ENCODE measurements around the gene XG. TPM values are rescaled to one million over a fixed set of nuclear protein-coding genes. Genes with fewer than 3 reads are reported as not detected.

Gene XG
- total and polyA plus RNA-seq, 2 of the 4 experiments (the other 2 are of a cell fraction), result under 0.01 TPM; not detected in 1

- no peak overlapping the region for H4K5ac ChIP-seq (ENCODE audit: low read depth, low read length)
- no peak overlapping the region for H3K14ac ChIP-seq (replicated peaks; ENCODE audit: low read depth, low read length)
- H4K91ac ChIP-seq (ENCODE audit: insufficient read depth, low read depth, low read length), result no peak overlapping the region
- no peak overlapping the region for H3K27ac ChIP-seq (ENCODE audit: insufficient read depth, low read length)
- no peaks in the 10 kb centered on the region; the same call in 1 of the 2 replicates for H4K20me1 ChIP-seq (ENCODE audit: insufficient read depth, low read length)
- H3K4me3 ChIP-seq (ENCODE audit: insufficient read depth, low read depth, low read length), result no peak overlapping the region
- no peak overlapping the region for H2AK9ac ChIP-seq (replicated peaks; ENCODE audit: low read depth, low read length, poor library complexity)
- H3K18ac ChIP-seq (ENCODE audit: low read depth, low read length), result no peak overlapping the region
- ChIA-PET CTCF (no interaction called here), POLR2A (ENCODE audit: unreplicated experiment) (no interaction called here)
- no peak overlapping the region for H3K4me2 ChIP-seq (ENCODE audit: low read depth, low read length)
- H3K4me1 ChIP-seq (ENCODE audit: control insufficient read depth, insufficient read depth, low read length), result no peaks in the 10 kb centered on the region
- in situ Hi-C loops (cut with MboI; ENCODE audit: low sequenced_read_pairs), result no loop called here
- H2BK20ac ChIP-seq (ENCODE audit: low read depth, low read length), result no peak overlapping the region
- no TSS peak for BruUV-seq (replicated peaks)
- no peak for TF ChIP-seq RCOR1 (IDR thresholded peaks at IDR 0.05; ENCODE audit: insufficient replicate concordance, low read length)
- no peak for TF ChIP-seq CHD1 (IDR thresholded peaks at IDR 0.05; ENCODE audit: low read depth, low read length)
- no peak for TF ChIP-seq RFX5 (IDR thresholded peaks at IDR 0.05; ENCODE audit: low read depth, low read length)
- no peak for TF ChIP-seq SMC3 (IDR thresholded peaks at IDR 0.05; ENCODE audit: low read depth, low read length)
- no peak for TF ChIP-seq USF2 (IDR thresholded peaks at IDR 0.05; ENCODE audit: low read depth, low read length)
- no peak for TF ChIP-seq BHLHE40 (IDR thresholded peaks at IDR 0.05; ENCODE audit: low read depth, low read length)
- TF ChIP-seq CEBPB (IDR thresholded peaks at IDR 0.05; ENCODE audit: low read depth, low read length), result no peak
- no peak for TF ChIP-seq MAZ (IDR thresholded peaks at IDR 0.05; ENCODE audit: borderline replicate concordance, low read depth, low read length)
- TF ChIP-seq POLR2A (IDR thresholded peaks at IDR 0.05; ENCODE audit: low read depth, low read length), result no peak
- TF ChIP-seq ELK1 (IDR thresholded peaks at IDR 0.05; ENCODE audit: borderline replicate concordance, low read depth, low read length), result no peak
- no peak for TF ChIP-seq MXI1 (IDR thresholded peaks at IDR 0.05; ENCODE audit: borderline replicate concordance, low read depth, low read length)
- TF ChIP-seq CTCF (conservative IDR thresholded peaks at IDR 0.05; ENCODE audit: low read depth, low read length), result no peak
- TF ChIP-seq FOS (IDR thresholded peaks at IDR 0.05; ENCODE audit: low read depth, low read length), result no peak
- TF ChIP-seq MAFK (IDR thresholded peaks at IDR 0.05; ENCODE audit: low read depth, low read length), result no peak
- TF ChIP-seq NFE2L2 (IDR thresholded peaks at IDR 0.05; ENCODE audit: low read depth, low read length), result no peak
- TF ChIP-seq RAD21 (IDR thresholded peaks at IDR 0.05; ENCODE audit: low read length), result no peak
- no peak overlapping the region for H3K9ac ChIP-seq (ENCODE audit: low read depth, low read length)
- H4K8ac ChIP-seq (ENCODE audit: low read depth in 2 of 2, low read length in 2 of 2), result no peak overlapping the region
- intact Hi-C loops (cut with micrococcal nuclease), result no loop called here
- no peaks in the 10 kb centered on the region for H3K9me1 ChIP-seq (ENCODE audit: insufficient read depth, low read length)
- no peak overlapping the region for H2BK15ac ChIP-seq (ENCODE audit: low read depth, low read length)
- H2AFZ ChIP-seq (replicated peaks; ENCODE audit: low read length, poor library complexity), result no peak overlapping the region
- no peaks in the 10 kb centered on the region for H3K27me3 ChIP-seq (ENCODE audit: control insufficient read depth, insufficient read depth, low read length)
- H2BK5ac ChIP-seq (ENCODE audit: low read depth, low read length, poor library complexity, severe bottlenecking), result no peak overlapping the region
- no peak overlapping the region for H2AK5ac ChIP-seq (ENCODE audit: low read depth, low read length)
- H3K4ac ChIP-seq (ENCODE audit: low read depth, low read length), result no peak overlapping the region
- 100% methylated on average over 2 of the region's 3 CpGs; no CpG with 5 or more reads in 1 of the 2 experiments for WGBS, 2 experiments (ENCODE audit: extremely low coverage in 2 of 2, insufficient read length in 1 of 2)
- H3K56ac ChIP-seq (ENCODE audit: extremely low read depth, insufficient read depth, low read length), result no peak overlapping the region
- no peaks in the 10 kb centered on the region for H3K9me3 ChIP-seq (ENCODE audit: control insufficient read depth, insufficient read depth, low read length)
- H3K36me3 ChIP-seq (ENCODE audit: control insufficient read depth, insufficient read depth, low read length), result peaks cover 28% of the 10 kb centered on the region
- H2BK120ac ChIP-seq (ENCODE audit: low read depth, low read length), result no peak overlapping the region
- DNase-seq (no peak), ATAC-seq (ENCODE audit: low read depth) (no peak)
- dilution Hi-C loops (cut with HindIII; ENCODE audit: low sequenced_read_pairs, unreplicated experiment), result no loop called here
- 0 out of 4 replicates have a peak, but pooled peaks cover 0 to 4% of the 10 kb centered on the region in 2 experiments for H3K79me1 ChIP-seq (ENCODE audit: low read depth in 1 of 2, low read length in 2 of 2)
- H3K23ac ChIP-seq (ENCODE audit: low read depth, low read length), result no peak overlapping the region
Measured at GRCh38 chrX:2741386-2741785, 10.5 kb upstream of the XG start.

Data from IMR-90 (cell line).